Fibroblast of the aortic adventitia (primary cell): ENCODE measurements around the gene MMP20. TPM values are rescaled to one million over a fixed set of nuclear protein-coding genes. Genes with fewer than 3 reads are reported as not detected.

Source experiments
- DNase-seq: peaks from one replicate; pipeline ENCODE4 v3.0.0-alpha.2; 2010; ENCODE audit warnings: low read depth
- H3K4me3 ChIP-seq: 2 replicates; pipeline ENCODE4 v1.5.1; 2011; ENCODE audit warnings: low read depth, mild to moderate bottlenecking, control low read depth, low read length, moderate library complexity
- total RNA-seq: library from RNA; depleted of rRNA; stranded (reverse); fragments of >200 nt; gene quantifications from 2 replicates; pipeline ENCODE4 v1.2.3, GENCODE V29; 2012; ENCODE audit warnings: low replicate concordance
- TF ChIP-seq, protein P1 (sequence below): IDR thresholded peaks from 2 replicates; pipeline ENCODE4 v1.5.1; 2011; ENCODE audit warnings: mild to moderate bottlenecking, low read length, control low read depth, inconsistent platforms; ENCODE audit not compliant: insufficient read depth

Gene MMP20
- total RNA-seq, 1 donor: not detected

DNA sequence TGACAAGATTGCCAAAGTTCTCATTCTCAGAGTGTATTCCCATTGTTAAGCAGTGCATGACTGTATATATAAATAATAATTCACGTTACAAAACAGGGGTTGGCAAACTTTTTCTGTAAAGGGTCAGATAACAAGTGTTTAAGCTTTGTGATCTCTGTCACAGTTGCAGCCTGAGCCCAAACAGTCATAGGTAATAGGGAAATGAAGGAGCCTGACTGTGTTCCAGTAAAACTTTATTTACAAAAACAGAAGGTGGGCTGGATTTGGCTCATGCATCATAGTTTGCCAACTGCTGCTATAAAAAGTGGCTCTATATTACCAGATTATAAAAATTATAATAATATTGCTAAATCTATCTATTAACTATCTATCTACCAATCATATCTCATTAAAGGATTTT is 98.1 kb downstream of the MMP20 start:
- DNase-seq: no peak
- H3K4me3 ChIP-seq: no peak overlapping the region
- TF ChIP-seq, protein P1, sequence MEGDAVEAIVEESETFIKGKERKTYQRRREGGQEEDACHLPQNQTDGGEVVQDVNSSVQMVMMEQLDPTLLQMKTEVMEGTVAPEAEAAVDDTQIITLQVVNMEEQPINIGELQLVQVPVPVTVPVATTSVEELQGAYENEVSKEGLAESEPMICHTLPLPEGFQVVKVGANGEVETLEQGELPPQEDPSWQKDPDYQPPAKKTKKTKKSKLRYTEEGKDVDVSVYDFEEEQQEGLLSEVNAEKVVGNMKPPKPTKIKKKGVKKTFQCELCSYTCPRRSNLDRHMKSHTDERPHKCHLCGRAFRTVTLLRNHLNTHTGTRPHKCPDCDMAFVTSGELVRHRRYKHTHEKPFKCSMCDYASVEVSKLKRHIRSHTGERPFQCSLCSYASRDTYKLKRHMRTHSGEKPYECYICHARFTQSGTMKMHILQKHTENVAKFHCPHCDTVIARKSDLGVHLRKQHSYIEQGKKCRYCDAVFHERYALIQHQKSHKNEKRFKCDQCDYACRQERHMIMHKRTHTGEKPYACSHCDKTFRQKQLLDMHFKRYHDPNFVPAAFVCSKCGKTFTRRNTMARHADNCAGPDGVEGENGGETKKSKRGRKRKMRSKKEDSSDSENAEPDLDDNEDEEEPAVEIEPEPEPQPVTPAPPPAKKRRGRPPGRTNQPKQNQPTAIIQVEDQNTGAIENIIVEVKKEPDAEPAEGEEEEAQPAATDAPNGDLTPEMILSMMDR: no peak

Other genes starting within 250 kb of the MMP20 start
- gene TMEM123, start 172.6 kb downstream of the MMP20 start, total RNA-seq: 36.6 and 86.3 TPM in 2 replicates
- gene MMP7, start 94.6 kb downstream of the MMP20 start, total RNA-seq: not detected in 2 replicates
- 0.18 TPM in 1 of 2 replicates, not detected in the other for gene MMP27, start 80.4 kb upstream of the MMP20 start, total RNA-seq
- gene MMP8, start 99.6 kb upstream of the MMP20 start, total RNA-seq: 0.41 TPM in 1 of 2 replicates, not detected in the other
- 3.6 TPM in 1 of 2 replicates, not detected in the other for gene MMP10, start 155.3 kb upstream of the MMP20 start, total RNA-seq
- gene MMP1, start 172.8 kb upstream of the MMP20 start, total RNA-seq: 13.2 and 3,834 TPM in 2 replicates
- 3.3 TPM in 1 of 2 replicates, not detected in the other for gene MMP3, start 218.3 kb upstream of the MMP20 start, total RNA-seq
- not detected in 2 replicates for gene MMP12, start 249.7 kb upstream of the MMP20 start, total RNA-seq